GM21576 (cell line): ENCODE measurements around the gene FHOD3.

Experiments used
- ATAC-seq: cut with Tn5 transposase; IDR thresholded peaks from one replicate; pipeline ENCODE4 v1.9.1; 2021; ENCODE audit warnings: mild to moderate bottlenecking, moderate library complexity; ENCODE audit not compliant: unreplicated experiment

FHOD3 gene

DNA sequence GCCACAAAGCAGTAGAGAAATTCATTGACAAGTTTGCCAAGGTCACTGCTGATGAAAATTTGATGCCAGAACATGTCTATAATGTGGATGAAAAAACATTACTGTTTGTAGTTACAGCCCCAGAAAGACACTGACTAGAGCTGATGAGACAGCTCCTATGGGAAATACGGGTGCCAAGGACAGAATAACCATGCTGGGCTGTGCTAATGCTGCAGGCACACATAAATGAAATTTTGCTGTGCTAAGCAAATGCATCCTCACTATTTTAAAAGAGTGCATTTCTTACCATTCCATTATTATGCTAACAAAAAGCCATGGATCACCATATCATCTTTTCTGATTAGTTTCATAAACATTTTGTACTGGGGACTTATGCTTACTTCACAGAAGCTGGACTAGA lies 208.2 kb downstream of the FHOD3 start:
- no peak for ATAC-seq

DNA sequence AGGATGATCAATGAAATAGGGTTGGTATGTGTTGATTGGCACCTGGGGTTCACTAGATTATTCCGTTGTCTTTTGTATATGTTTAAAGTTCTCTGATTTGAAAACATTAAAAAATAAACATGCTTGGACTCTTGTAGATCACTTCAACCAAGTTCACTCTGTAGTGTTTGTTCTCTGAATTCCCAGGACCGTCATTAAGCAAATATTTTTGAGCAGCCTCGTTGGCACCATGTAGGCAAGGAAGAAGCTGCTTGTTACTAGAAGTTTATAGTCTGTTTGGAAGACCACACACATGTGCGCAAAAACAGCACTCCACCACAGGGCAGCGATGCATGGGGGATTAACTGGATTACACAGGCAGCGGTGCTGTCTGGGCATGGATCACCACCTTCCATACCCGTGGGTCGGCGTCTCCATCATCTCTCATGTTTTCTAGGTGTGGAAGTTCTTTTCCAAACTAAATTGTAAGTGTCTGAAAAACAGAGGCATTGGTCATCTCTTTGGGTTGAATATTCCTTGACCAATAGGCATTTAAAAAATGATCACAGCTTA lies 212.2 kb downstream of the FHOD3 start:
- ATAC-seq = no peak

DNA sequence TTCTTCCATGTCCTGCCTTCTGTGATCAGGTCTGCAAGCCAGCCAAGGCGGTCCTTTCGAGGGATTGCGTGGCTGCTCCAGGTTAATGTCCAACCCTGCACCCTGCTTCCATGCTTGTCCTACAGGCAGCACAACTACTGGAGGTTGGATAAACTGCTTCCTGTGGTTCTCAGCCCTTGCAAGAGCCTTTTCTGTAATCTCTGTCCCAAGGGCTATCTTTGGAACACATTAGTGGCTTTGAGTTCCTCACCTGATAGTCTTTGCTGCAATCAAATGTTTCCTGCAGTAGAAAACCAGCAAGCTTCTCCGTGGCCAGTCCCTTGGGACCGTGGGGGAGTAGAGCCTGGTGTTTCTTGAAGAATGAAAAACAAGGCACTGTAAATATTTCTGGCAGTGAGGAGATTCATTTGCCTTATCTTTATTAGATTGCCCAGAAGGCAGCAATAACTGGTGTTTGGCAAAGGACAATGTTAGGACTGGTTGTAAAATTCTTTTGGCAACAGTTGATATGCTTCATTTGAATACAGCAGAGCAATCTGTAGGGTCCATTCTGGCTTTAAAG lies 214.4 kb downstream of the FHOD3 start:
- ATAC-seq = no peak

DNA sequence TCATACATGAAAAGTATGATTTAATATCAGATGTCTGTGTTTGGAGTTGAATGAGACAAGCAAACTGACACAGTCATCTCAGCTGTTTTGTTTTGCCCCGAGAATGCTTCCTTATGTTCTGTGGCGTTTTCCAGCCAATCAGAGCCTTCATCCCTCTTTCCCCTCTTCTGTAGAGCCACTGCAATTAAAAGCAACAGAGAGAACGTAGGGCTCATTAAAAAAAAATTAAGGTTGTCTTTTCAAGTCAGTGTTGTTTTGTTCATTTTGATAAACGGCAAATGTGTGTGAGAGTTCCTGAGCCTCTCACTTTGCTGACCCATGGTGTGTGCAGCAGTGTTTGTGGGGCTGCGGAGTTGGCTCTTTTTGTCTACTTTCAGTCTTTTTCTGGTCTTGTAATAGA lies 216.0 kb downstream of the FHOD3 start:
- no peak for ATAC-seq

DNA sequence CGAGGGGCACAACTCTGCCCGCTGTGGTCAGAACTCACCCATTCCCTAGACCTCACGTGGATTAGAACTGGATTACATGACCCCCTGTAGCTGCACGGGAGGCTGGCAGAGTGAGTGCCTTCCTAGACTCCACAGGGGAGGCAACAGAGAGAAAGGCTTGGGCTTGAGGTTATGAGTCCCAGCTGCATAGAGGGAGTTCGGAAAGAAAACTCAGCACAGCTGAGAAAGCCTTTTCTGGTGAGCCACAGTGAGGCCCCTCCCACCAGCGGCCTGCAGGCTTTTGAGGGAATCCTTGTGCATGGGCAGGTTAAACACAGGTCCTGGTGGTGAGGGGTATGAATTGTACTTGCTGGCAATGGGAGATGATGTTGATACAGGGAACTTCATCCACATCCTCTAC lies 217.3 kb downstream of the FHOD3 start:
- ATAC-seq = no peak

DNA sequence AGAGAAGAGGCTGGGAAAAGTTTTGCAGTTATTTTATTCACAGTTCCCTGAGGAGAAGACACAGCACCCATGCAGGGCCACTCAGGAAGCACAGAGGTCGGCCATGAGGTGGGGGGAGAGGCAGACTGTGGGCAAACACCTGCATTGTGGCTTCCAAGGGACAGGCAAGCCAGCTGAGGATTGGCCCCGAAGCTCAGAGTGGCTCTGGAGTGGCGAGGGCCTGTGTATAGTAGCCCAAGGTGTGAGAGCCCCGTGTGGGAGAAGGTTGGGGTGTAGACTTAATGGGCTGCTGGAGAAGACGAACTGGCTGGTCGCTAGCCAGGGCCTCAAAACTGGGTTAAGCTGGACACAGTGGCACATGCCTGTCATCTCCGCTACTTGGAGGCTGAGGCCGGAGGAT lies 218.7 kb downstream of the FHOD3 start:
- ATAC-seq = no peak

DNA sequence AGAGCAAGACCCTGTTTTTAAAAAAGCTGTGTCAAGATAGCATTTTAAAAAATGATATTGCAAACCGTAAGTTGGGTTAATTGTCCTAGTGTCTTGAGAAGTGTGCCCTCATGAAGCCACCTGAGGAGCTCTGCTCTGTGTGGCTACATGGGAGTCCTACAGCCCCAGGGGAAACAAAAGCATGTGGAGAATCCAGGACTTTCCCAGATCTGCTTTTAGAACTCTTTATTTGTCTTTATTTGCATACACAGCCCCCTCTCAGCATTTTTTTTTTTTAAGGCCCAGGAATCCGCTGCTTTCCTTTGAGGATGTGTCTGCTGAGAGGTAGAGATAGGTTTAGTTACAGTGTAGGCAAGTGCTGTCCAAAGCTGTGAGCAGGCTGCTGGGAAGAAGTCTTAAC lies 219.2 kb downstream of the FHOD3 start:
- no peak for ATAC-seq

DNA sequence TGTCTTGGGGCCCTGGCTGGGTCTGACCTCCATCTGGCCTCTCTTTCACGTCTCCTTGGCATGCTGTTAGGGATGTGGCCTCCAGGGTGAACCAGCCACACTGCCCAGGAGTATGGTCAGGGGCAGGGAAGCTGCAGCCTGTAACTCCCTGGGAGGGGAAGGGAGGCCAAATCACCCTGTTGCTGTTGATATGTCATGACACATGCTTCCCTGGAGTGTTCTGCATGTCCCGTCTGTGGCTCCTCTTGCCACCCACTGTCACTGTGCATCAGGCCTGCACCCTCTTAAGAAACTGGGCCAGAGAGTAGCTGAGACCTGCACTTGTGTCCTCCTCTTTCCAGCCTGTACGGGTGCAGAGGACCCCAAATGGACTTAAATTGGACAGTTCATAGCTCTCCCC lies 221.3 kb downstream of the FHOD3 start:
- ATAC-seq = no peak

DNA sequence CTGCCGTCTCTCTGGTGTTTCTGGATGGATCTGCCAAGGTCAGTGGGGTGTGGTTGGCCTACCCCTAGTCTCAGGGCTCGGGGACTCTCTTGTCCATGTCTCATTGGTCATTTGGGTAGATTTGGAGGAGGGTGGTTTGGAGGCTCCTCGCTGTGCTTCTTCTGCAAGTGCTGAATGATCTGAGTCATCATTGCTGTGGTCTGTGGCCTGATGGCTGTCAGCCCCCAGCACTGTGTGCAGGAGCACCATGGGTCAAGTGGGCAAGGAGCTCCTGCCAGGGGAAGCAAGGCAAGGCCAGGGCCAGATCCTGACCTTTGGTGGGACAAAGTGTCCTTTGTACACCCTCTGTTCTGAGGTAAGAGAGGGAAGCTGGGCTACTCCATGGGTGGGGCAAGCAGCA lies 221.8 kb downstream of the FHOD3 start:
- ATAC-seq = no peak

DNA sequence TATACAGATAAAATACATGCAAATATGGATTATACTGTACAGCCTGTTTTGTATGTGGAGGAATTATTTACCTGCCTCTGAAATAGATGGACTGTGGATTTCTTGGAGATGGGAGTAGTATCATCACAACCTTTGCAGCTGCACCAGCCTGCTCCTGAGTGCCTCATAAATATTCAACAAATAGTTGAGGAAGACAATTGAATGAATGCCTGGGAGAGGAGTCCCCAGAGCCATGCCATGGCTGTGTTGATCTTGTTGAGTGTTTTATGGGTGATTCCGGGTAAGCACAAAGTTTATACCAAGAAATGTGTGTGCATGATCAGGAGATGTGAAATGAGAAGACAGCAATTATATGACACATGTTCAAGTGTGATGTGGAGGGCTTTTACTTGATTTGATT lies 225.0 kb downstream of the FHOD3 start:
- ATAC-seq = no peak

DNA sequence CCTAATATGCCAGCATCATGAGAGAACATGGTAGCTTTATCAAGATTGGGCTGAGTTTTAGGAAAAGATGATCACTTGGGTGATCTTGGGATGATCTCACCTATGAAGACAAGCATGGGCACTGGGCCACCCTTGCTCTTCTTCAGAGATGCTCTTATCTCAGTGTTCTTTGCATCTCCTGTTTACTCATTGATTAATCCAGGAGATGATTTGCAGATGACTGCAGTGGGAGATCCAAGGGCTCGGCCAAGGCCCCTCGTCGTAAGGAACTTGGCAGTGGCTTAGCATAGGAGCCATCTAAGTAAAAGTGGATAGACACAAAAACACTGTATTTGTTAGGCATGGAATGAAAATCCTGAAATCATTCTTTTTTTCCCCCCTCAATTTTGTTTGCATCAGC lies 228.4 kb downstream of the FHOD3 start:
- ATAC-seq = no peak

DNA sequence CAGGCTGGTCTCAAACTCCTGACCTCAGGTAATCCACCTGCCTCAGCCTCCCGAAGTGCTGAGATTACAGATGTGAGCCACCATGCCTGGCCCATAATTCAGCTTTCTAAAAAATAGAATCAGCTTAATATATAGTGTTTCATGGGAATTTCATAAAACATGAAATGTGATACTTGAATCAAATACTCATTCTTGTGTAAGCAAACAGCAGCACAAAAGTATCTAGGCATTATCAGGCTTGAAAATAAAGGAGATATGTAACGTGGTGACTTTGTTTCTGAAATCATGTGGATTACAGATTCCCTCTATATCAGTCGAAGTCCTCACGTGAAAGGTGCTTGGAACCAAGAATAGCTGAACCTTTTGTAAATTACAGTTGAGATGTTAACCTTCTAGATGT lies 229.1 kb downstream of the FHOD3 start:
- no peak for ATAC-seq

DNA sequence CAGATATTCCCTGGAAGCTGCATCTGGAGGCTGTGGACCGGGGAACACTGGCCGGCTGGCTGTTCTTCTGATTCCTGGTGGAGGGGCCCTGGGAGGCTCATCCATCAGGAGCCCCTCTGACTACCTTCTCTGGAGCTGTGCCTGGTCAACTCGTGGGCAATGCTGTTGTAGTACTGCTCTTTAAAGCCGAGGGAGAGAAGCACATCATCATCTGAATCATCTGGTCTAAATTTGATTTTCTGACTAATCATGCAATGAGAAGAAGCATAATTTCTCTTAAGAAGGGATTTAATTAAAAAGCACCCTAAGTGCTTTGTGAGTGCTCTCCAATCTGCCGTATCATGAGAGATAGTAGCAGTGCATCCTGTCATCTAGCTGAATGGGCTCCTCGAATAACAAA lies 229.5 kb downstream of the FHOD3 start:
- ATAC-seq = no peak

DNA sequence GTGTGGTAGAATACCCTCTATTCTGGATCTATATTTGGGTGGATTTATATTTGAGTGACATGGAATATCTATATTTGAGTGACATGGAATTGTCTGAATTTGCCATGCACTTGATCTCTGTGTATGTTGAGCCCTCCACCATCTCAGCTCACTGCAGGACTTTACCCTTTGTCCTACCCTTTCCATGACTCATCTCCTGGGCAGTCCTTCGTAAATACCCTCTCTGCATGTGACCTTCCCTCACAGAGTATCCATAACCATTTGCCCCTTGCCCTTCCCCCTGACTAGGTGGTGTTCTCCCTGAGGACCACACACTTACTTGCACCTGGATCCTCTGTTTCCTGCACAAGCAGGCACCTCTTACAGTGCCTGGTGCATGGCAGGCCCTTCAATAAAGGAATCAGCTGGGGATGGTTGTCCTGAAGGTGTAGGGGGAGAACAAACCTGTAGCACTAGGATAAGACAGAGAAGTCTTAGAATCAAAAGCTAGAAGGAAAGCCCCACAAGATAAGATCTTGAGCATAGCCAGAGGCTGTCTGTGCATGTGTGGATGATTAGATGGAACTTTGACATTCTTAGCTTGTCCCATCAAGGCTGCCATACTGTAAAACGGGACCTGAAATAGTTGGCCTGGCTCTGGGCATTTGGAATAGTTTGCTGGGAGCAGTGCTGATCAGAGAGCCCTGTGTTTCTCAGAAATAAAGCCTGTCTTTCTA lies 230.4 kb downstream of the FHOD3 start:
- ATAC-seq = no peak

DNA sequence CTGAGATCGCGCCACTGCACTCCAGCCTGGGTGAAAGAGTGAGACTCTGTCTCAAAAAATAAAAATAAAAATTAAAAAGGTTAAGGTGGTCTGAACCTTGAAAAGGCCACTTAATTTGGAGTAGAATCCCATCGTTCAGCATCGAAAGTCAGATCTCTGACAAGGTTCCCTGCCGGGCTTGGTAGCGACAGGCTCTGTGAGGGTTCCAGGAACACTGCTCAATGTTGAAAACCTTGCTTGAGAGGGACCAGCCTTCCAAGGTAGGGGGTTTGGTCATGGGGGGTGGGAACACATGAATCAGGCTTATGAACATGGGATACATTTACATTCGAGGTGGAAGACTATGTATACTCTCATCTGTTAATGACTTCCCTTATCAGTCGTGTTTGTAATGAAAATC lies 232.2 kb downstream of the FHOD3 start:
- no peak for ATAC-seq

DNA sequence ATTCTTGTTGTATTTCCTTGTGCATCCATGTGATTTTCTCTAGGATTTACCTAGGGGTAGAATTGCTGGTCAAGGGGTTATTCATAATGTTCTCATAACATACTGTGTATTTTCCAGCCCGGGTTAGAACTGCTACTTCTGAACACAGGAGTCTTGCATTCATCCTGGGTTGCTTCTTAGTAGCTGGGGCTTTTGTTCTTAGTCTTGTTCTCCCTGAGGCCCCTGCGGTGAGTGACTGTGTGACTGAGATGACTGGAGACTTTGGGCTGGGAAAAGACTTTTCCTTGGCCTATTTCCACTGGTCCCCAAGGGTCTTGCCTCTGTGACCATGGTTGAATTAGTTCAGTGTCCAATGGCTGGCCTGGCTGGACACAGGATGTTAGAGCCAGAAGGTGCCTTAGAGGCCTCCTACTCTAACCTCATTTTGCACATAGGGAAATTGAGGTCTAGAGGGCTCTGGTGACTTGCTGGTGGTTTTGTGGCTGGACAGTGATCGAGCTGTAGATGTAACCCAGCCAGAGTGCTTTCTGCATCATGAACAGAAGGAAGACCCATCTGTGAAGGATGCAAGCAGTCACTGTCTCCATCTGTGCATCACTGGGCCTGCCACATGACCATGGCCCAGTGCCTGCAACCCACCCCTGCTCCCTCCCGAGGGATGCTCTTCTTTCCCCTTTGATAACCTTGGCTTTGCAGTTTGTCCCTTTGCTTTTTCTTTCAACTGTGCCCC lies 233.3 kb downstream of the FHOD3 start:
- no peak for ATAC-seq

DNA sequence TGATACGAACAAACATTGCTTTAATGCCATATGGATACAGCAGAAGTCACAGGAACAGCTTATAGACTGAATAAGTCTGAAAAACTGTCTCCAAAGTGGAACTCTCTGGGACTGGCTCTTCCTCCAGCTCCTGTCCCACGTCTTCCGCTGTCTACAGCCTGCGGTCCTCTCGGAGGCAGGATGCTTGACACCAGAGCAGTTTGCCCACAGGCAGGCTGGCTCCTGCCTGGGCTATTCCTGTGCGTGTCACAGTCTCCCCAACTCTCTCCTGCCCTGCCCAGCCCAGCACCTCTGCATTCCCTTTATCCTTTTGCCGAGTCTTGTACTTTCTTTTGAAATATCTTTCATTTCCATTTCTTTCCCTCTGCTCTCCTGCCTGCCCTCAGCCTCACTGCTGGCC lies 234.1 kb downstream of the FHOD3 start:
- ATAC-seq = no peak

DNA sequence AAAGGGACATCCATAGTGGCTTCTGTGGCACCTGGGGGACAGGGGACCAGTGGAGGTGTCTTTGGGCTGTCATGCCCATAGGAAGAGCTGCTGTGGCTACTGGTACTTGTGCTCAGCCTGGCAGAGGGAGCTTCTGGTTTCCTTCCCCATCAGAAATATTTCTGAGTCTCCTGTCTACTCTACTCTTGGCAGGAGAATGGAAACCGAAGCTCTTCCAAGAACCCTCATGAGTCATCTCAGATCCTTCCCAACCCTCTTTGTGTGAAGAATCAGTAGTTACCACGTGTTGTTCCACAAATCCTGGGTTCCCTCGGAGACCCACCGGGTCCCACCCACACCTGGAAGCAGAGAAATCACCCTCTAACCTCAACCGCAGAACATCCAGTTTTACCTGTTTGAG lies 234.9 kb downstream of the FHOD3 start:
- ATAC-seq = no peak

DNA sequence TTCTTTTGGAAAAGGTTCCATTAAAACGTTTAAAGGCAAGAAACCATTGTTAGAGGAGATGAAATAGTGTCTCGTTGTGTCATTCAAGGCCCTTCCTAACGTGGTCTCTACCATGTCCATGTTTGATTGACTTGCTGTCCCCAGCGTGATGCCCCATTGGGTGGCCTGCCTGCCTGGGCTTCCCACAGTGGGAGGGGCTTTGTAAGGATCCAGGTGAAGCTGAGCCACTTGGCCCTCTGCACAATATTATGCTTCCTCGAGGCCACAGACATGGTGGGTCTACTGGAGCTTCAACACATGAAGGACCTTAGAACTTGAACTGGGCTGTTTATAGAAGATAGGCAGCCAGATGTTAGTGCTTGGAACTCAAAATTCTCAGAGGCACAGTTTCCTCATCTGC lies 235.3 kb downstream of the FHOD3 start:
- ATAC-seq = no peak

DNA sequence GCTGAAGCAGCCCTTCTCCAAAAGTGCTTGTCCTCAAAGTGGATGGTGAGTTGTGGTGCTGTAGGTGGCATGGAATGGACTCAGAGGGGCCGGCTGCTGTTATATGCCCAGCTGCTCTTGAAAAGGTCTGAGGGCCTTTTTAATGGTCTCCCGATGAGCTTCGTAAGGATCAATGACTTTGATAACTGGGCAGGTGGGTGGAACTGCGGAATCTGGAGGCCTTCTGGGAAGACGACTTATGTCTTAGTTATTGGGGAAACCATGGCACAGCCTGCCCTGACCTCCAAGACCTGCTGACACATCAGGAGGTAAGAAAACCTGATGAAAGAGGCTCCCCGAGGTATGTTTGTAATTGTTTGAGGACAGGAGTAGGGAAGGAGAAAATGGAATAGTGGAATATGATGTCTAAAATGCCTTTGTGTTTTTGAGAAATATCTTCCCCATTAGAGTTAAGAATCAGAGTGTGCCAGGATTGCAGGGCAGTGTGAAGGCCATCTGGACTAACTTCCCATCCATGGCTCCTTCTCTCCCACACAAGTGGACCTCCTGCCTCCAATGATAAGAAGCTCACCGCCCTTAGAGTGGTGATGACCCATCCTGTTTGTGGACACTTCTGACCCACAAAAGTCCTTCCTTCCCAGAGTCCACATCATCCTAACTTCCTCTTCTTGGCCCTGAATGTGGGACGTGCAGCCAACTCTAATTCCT lies 236.1 kb downstream of the FHOD3 start:
- ATAC-seq = no peak

DNA sequence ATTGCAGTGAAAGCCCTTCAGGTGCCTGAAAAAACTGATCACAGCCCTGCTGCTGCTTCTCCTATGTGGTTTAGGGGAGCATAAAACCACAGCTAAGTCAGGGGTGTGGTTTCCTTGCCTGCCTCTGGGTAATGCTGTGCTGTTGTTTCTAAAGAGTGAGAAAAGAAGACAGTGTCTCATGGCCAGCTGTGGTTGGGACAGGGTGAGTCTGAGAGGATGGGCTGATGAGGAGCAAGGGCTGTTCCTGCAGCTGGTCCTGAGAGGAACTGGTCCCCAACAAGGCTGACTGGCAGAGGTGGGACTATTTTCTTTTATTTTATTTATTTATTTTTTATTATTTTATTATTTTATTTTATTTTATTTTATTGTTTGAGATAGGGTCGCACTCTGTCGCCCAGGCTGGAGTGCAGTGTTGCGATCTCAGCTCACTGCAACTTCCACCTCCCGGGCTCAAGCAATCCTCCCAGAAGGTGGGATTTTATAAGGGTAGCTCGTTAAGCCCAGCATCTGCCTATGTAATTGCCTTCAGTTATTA lies 236.7 kb downstream of the FHOD3 start:
- ATAC-seq = no peak
